Measurements from ENCODE around the gene RNF149.

RNF149 gene

DNA sequence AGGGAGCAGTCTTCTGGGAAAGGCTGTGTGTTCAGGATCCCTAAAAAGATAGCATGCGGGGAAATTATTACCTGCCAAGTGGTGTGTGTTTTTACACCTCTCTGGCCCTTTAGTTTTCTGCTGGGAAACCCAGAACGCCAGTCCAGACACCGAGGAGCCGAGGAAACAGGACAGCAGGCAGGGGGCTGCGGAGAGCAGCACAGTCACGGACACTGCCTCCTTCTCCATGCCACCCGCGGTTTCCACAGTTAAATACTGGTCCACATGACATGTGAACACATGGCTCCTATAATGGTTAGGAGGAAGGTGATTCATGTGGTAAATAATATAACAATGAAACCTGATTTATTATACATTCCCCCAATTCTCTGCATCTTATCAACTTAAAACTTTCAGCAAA is 35.4 kb downstream of the RNF149 start:
- H3K4me3 ChIP-seq (replicated peaks; ENCODE audit: insufficient read depth, low read length), result no peak overlapping the region
- no peak overlapping the region for H3K27ac ChIP-seq (replicated peaks)
- TF ChIP-seq POLR2AphosphoS5 (IDR thresholded peaks at IDR 0.05; ENCODE audit: low read depth), result no peak
- TF ChIP-seq, protein P1, sequence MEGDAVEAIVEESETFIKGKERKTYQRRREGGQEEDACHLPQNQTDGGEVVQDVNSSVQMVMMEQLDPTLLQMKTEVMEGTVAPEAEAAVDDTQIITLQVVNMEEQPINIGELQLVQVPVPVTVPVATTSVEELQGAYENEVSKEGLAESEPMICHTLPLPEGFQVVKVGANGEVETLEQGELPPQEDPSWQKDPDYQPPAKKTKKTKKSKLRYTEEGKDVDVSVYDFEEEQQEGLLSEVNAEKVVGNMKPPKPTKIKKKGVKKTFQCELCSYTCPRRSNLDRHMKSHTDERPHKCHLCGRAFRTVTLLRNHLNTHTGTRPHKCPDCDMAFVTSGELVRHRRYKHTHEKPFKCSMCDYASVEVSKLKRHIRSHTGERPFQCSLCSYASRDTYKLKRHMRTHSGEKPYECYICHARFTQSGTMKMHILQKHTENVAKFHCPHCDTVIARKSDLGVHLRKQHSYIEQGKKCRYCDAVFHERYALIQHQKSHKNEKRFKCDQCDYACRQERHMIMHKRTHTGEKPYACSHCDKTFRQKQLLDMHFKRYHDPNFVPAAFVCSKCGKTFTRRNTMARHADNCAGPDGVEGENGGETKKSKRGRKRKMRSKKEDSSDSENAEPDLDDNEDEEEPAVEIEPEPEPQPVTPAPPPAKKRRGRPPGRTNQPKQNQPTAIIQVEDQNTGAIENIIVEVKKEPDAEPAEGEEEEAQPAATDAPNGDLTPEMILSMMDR (IDR thresholded peaks at IDR 0.05; ENCODE audit: insufficient read depth, low read length), result no peak
- TF ChIP-seq, protein P2, sequence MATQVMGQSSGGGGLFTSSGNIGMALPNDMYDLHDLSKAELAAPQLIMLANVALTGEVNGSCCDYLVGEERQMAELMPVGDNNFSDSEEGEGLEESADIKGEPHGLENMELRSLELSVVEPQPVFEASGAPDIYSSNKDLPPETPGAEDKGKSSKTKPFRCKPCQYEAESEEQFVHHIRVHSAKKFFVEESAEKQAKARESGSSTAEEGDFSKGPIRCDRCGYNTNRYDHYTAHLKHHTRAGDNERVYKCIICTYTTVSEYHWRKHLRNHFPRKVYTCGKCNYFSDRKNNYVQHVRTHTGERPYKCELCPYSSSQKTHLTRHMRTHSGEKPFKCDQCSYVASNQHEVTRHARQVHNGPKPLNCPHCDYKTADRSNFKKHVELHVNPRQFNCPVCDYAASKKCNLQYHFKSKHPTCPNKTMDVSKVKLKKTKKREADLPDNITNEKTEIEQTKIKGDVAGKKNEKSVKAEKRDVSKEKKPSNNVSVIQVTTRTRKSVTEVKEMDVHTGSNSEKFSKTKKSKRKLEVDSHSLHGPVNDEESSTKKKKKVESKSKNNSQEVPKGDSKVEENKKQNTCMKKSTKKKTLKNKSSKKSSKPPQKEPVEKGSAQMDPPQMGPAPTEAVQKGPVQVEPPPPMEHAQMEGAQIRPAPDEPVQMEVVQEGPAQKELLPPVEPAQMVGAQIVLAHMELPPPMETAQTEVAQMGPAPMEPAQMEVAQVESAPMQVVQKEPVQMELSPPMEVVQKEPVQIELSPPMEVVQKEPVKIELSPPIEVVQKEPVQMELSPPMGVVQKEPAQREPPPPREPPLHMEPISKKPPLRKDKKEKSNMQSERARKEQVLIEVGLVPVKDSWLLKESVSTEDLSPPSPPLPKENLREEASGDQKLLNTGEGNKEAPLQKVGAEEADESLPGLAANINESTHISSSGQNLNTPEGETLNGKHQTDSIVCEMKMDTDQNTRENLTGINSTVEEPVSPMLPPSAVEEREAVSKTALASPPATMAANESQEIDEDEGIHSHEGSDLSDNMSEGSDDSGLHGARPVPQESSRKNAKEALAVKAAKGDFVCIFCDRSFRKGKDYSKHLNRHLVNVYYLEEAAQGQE (IDR thresholded peaks at IDR 0.05; ENCODE audit: insufficient replicate concordance, low read depth), result no peak
- TF ChIP-seq SPI1 (IDR thresholded peaks at IDR 0.05; ENCODE audit: borderline replicate concordance, low read depth), result no peak
- no peak for TF ChIP-seq GABPA (IDR thresholded peaks at IDR 0.05; ENCODE audit: low read depth)
- H3K27me3 ChIP-seq (ENCODE audit: insufficient read depth, poor library complexity, severe bottlenecking), result no peaks in the 10 kb centered on the region
- no peak for DNase-seq (ENCODE audit: low read depth in 1 of 2, low spot score in 1 of 2)

DNA sequence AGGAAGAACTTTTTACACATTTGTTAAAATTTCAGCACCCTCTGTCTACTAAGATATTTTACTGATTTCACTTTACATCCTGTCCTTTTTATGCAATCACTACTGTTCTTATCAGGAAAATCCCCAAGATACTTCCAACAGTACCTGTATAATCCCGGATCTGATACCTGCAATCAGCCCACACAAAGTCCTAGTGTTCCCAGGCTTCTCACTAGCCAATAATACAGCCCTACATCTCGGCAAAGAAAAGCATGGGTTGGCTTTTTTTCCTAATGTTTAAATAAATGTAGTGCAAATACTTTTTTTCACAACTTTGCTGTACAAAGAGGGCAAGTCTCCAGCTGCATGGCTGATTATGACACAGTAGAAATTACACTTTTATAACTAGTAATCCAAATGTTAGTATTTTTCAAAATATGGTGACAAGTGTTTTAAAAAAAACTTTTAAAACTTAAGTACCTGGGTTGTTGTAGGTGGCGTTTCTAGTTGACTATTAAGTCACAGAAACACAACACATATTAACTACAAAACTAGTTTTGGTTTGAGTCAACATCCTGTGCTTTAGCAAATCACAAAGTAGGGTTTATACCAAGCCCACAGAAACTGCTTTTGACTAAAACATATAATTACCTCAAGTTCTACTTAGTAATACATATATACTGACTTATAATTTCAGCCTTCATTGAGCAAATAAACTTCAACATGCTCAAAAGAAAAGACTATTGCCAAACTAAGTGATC is 36.3 kb downstream of the RNF149 start:
- no peak overlapping the region for H3K4me3 ChIP-seq (replicated peaks; ENCODE audit: insufficient read depth, low read length)
- no peak overlapping the region for H3K27ac ChIP-seq (replicated peaks)
- no peaks in the 10 kb centered on the region for H3K27me3 ChIP-seq (ENCODE audit: insufficient read depth, poor library complexity, severe bottlenecking)
- TF ChIP-seq GABPA (IDR thresholded peaks at IDR 0.05; ENCODE audit: low read depth) (no peak), SPI1 (IDR thresholded peaks at IDR 0.05; ENCODE audit: borderline replicate concordance, low read depth) (no peak), POLR2AphosphoS5 (IDR thresholded peaks at IDR 0.05; ENCODE audit: low read depth) (no peak)
- TF ChIP-seq, protein P1 (IDR thresholded peaks at IDR 0.05; ENCODE audit: insufficient read depth, low read length), result no peak
- TF ChIP-seq, protein P2 (IDR thresholded peaks at IDR 0.05; ENCODE audit: insufficient replicate concordance, low read depth), result no peak
- DNase-seq (ENCODE audit: low read depth in 1 of 2, low spot score in 1 of 2), result no peak

- TF ChIP-seq, protein P2 (IDR thresholded peaks at IDR 0.05; ENCODE audit: insufficient replicate concordance, low read depth), result no peak
- TF ChIP-seq GABPA (IDR thresholded peaks at IDR 0.05; ENCODE audit: low read depth) (no peak), SPI1 (IDR thresholded peaks at IDR 0.05; ENCODE audit: borderline replicate concordance, low read depth) (no peak), POLR2AphosphoS5 (IDR thresholded peaks at IDR 0.05; ENCODE audit: low read depth) (no peak)
- TF ChIP-seq, protein P1 (IDR thresholded peaks at IDR 0.05; ENCODE audit: insufficient read depth, low read length), result no peak
- Histone ChIP-seq H3K4me3 (replicated peaks; ENCODE audit: insufficient read depth, low read length) (no peak overlapping the region), H3K27me3 (ENCODE audit: insufficient read depth, poor library complexity, severe bottlenecking) (no peaks in the 10 kb centered on the region), H3K27ac (replicated peaks) (no peak overlapping the region)
- DNase-seq (ENCODE audit: low read depth in 1 of 2, low spot score in 1 of 2), result no peak
These were observed 37.7 kb downstream of the RNF149 start for GRCh38 chr2:101270700-101271259.
